NT2/D1 (cell line): ENCODE data around the gene SYK.
A peak's percentile ranks its signal among the peaks of the same experiment; 100 is the strongest.

Experiments
- DNase-seq: peaks from one replicate; pipeline ENCODE4 v3.0.0-alpha.2; 2011; ENCODE audit warnings: low read depth, low spot score
- H3K27me3 ChIP-seq: 2 replicates; pipeline ENCODE4 v1.6.0; 2011; ENCODE audit warnings: mild to moderate bottlenecking; ENCODE audit not compliant: insufficient read length, insufficient read depth
- H3K36me3 ChIP-seq: 2 replicates; pipeline ENCODE4 v1.6.1; 2011; ENCODE audit warnings: mild to moderate bottlenecking, low read length, mixed read lengths; ENCODE audit not compliant: insufficient read depth, insufficient read length
- H3K4me1 ChIP-seq: 2 replicates; pipeline ENCODE4 v1.5.1; 2011; ENCODE audit not compliant: insufficient read depth, insufficient read length
- H3K4me3 ChIP-seq: 2 replicates; pipeline ENCODE4 v1.5.1; 2011; ENCODE audit warnings: low read depth; ENCODE audit not compliant: insufficient read length
- H3K9ac ChIP-seq: 2 replicates; pipeline ENCODE4 v1.6.0; 2011; ENCODE audit warnings: low read depth; ENCODE audit not compliant: insufficient read length
- H3K9me3 ChIP-seq: 2 replicates; pipeline ENCODE4 v1.5.1; 2011; ENCODE audit warnings: mild to moderate bottlenecking, low read length; ENCODE audit not compliant: insufficient read depth
- SUZ12 ChIP-seq: IDR thresholded peaks from 2 replicates; pipeline ENCODE4 v1.6.1; 2011; ENCODE audit not compliant: insufficient read length, insufficient read depth; ENCODE audit errors: extremely low read depth
- YY1 ChIP-seq: IDR thresholded peaks from 2 replicates; pipeline ENCODE4 v1.6.1; 2011; ENCODE audit not compliant: insufficient read length, insufficient read depth
- ZNF274 ChIP-seq: IDR thresholded peaks from 2 replicates; pipeline ENCODE4 v1.6.1; 2011; ENCODE audit warnings: mild to moderate bottlenecking, low read depth, low read length

Gene SYK

DNA sequence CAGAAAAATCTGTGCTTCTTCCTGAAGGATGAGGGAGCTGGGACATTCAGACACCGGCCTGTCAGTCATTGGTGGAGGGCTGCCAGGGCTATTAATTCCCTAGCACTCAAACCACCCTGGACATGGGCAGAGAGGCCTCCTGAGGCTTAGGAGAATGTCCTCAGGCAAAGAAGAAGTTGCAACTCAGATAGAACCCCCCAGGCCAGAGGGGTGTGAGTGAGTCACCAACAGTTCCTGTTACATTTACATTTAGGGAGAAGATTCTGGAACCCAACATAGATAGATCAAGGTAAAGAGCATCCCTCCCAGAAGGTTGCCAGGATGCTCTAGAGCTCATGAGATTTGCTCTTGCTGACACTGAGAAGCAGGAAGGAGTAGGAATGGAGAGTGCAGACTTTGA lies 29.2 kb upstream of the SYK start:
- DNase-seq, result no peak
- TF ChIP-seq SUZ12, result no peak
- no peak for TF ChIP-seq YY1
- no peak for TF ChIP-seq ZNF274
- Histone ChIP-seq H3K9ac (no peak overlapping the region), H3K9me3 (peaks cover 34% of the 10 kb centered on the region), H3K36me3 (no peaks in the 10 kb centered on the region), H3K4me3 (no peak overlapping the region), H3K27me3 (no peaks in the 10 kb centered on the region), H3K4me1 (no peaks in the 10 kb centered on the region)

DNA sequence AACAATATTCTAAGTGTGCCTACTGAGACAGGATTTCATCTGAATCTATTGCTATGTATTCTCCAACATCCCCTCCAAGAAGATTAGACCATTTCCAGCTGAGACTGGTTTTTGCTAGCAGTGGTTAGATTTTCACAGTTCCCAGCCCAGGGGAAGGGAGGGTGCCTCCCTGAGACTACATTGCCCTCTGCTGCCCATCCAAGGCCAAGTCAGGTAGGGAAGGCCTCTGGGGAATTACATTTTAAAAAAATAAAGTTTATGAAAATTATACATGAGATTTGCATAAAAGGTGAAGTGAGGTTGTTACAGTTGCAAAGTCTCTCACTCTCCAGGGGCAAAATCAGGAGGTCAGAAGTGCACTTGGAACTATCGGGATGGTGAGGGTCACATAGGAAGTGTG lies 28.0 kb upstream of the SYK start:
- no peaks in the 10 kb centered on the region for H3K36me3 ChIP-seq
- H3K27me3 ChIP-seq, result no peaks in the 10 kb centered on the region
- DNase-seq, result no peak
- no peaks in the 10 kb centered on the region for H3K4me1 ChIP-seq
- no peak overlapping the region for H3K4me3 ChIP-seq
- no peak overlapping the region for H3K9ac ChIP-seq
- TF ChIP-seq ZNF274, result no peak
- TF ChIP-seq SUZ12, result no peak
- no peak for TF ChIP-seq YY1
- H3K9me3 ChIP-seq, result peaks cover 21% of the 10 kb centered on the region

DNA sequence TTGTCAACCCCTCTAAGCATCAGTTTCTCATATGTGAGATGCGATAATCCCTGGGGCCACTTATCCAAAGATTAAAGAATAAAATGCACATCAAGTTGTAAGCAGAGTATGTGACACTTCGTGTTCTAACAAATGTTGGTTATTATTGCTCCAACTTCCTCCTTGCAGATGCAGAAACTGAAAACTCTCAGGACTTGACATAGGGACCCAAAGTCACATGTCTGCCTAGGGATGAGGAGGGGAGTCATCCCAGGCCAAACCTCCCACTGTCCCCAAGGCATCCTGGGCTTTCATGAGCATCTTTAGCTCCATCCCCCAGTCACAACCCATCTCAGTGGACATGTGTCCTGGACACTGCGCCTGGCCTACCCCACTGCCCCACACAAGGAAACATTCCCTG lies 27.5 kb upstream of the SYK start:
- no peak for DNase-seq
- Histone ChIP-seq H3K4me1 (no peaks in the 10 kb centered on the region), H3K27me3 (no peaks in the 10 kb centered on the region), H3K9me3 (peaks cover 17% of the 10 kb centered on the region), H3K36me3 (no peaks in the 10 kb centered on the region), H3K4me3 (no peak overlapping the region), H3K9ac (no peak overlapping the region)
- TF ChIP-seq SUZ12 (no peak), ZNF274 (no peak), YY1 (no peak)

DNA sequence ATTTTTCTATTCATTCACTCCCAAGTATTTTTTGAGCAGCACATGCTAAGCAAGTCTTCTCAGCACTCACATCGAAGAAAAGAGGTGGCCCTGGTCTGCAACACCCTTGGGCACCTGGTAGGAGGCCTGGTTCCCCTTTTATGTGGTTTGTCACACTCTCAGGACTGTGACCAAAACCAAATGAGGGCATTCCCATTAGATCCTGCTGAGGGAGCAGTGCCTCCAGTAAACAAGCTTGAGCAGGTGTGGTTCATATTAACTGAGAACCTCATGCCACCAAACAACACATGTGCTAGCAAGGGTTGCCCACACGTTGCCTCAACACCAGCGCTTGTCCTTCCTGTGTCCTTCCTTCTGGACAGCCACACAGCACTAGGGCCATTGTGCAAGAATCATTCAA lies 26.9 kb upstream of the SYK start:
- no peak for DNase-seq
- TF ChIP-seq ZNF274 (no peak), YY1 (no peak), SUZ12 (no peak)
- Histone ChIP-seq H3K9me3 (peaks cover 11% of the 10 kb centered on the region), H3K4me1 (no peaks in the 10 kb centered on the region), H3K36me3 (no peaks in the 10 kb centered on the region), H3K27me3 (no peaks in the 10 kb centered on the region), H3K4me3 (no peak overlapping the region), H3K9ac (no peak overlapping the region)

DNA sequence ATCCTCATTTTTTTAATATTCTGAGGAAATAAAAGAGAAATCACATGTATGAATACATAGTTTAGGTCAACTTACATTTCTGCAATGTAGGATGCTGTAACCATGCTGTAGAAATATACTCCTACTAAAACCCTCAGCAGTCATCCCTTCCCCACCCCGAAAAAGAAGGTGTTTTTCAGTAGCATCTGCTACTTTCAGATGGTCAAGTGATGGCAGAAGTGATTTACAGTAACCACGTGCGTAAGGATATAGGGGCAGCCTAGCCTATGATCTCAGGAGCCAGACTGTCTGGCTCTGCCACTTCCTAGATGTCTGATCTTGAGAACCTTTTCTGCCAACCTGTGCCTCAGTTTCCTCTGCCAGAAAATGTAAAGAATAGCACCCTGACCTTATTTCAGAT lies 26.0 kb upstream of the SYK start:
- DNase-seq, result no peak
- H3K9me3 ChIP-seq, result peaks cover under 1% of the 10 kb centered on the region; the same call in 1 of the 2 replicates

DNA sequence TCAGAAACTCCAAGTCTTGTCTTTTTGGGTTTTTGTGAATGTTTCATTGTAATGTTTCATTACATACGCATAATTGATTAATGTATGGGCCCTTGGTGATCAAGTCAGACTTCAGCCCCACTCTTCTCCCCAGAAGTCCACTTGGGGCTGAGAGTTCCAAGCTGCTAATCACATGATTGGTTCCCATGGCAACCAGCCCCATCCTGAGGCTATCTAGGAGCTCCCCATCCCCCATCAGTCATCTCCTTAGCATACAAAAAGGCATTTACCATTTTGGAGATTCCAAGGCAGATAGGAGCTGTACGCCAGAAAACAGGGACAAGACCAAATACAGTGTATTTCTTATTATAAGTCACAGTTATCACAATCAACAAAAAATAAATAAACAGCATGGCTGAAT lies 22.9 kb upstream of the SYK start:
- DNase-seq, result peak; percentile 65
- TF ChIP-seq YY1, result no peak
- TF ChIP-seq SUZ12, result no peak
- no peak for TF ChIP-seq ZNF274
- no peaks in the 10 kb centered on the region for H3K27me3 ChIP-seq
- H3K9me3 ChIP-seq, result no peaks in the 10 kb centered on the region
- H3K4me1 ChIP-seq, result no peaks in the 10 kb centered on the region
- no peak overlapping the region for H3K4me3 ChIP-seq
- H3K36me3 ChIP-seq, result no peaks in the 10 kb centered on the region
- no peak overlapping the region for H3K9ac ChIP-seq

More for the DNA sequence above, 26.0 kb upstream of the SYK start:
- Histone ChIP-seq H3K4me3 (no peak overlapping the region), H3K36me3 (no peaks in the 10 kb centered on the region), H3K4me1 (no peaks in the 10 kb centered on the region), H3K9ac (no peak overlapping the region), H3K27me3 (no peaks in the 10 kb centered on the region)
- TF ChIP-seq ZNF274 (no peak), YY1 (no peak), SUZ12 (no peak)

DNA sequence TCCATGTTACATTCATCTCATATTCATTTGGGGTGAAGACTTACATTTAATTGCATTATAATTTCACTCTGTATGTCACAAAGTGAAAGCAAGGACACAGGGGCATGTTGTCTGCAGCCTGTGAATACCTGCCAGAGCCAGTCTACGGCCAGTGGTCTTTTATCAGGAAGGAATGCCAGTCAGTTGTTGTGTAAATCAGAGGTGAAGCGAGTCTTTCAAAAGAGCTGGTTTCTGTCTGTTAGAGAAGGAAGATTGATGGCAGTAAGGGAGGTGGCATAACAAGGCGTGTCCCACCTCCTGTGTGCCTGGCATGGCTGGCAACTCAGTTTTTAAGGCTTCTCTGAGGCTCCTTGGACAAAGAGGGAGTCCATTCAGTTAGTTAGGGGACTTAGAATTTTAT lies 18.1 kb upstream of the SYK start:
- Histone ChIP-seq H3K36me3 (no peaks in the 10 kb centered on the region), H3K4me1 (peaks cover 5% of the 10 kb centered on the region), H3K9ac (no peak overlapping the region), H3K9me3 (peaks cover 11% of the 10 kb centered on the region), H3K27me3 (no peaks in the 10 kb centered on the region), H3K4me3 (no peak overlapping the region)
- TF ChIP-seq YY1, result no peak
- TF ChIP-seq SUZ12, result no peak
- TF ChIP-seq ZNF274, result no peak
- peak; percentile 25 for DNase-seq

DNA sequence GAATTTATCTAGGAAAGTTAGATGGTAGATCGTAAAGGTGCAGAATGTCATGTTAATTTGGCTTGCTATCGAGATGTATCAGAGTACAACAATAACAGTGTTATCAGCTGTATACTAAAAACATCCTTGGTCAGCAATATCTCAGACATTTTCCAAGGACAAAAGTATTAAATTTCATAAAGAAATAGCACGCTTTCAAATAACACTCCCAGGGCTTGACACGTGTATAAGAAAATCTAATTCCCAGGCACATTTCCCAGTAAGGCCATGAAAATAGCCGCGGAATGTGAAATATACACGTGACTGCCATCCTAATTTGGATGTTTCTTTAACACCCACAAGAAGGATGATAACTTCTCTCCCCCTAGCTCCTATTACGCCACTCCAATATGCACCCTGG lies 17.7 kb upstream of the SYK start:
- no peak overlapping the region for H3K4me3 ChIP-seq
- peaks cover 11% of the 10 kb centered on the region for H3K9me3 ChIP-seq
- H3K9ac ChIP-seq, result no peak overlapping the region
- H3K36me3 ChIP-seq, result no peaks in the 10 kb centered on the region
- H3K4me1 ChIP-seq, result peaks cover 5% of the 10 kb centered on the region
- TF ChIP-seq SUZ12 (no peak), ZNF274 (no peak), YY1 (no peak)
- DNase-seq, result no peak
- H3K27me3 ChIP-seq, result no peaks in the 10 kb centered on the region
